Endothelial cell of umbilical vein (primary cell): ENCODE results near the gene POLN. TPM values are rescaled to one million over a fixed set of nuclear protein-coding genes. Genes with fewer than 3 reads are reported as not detected.

Experiments used
- BruUV-seq: library from RNA; stranded (reverse); fragments of 400-500 nt; replicated peaks from 2 replicates; lab custom pipeline; 2021; lab: Mats Ljungman, UMichigan
- CTCF ChIA-PET: fragments of 300-600, 350-600 bp; sonication (Branson Sonifier 250); formaldehyde crosslinking; loops from one replicate; lab custom pipeline; 2021; ENCODE audit warnings: antibody characterized with exemption, inconsistent platforms; lab: Charles Lee
- POLR2A ChIA-PET: fragments of 300-600, 350-600 bp; sonication (Branson Sonifier 250); formaldehyde crosslinking; loops from one replicate; lab custom pipeline; 2021; ENCODE audit warnings: antibody characterized with exemption, inconsistent platforms; lab: Charles Lee
- DNase-seq: peaks from one replicate; pipeline ENCODE4 v3.0.0-alpha.2; 2011; ENCODE audit warnings: low read depth, low spot score
- FAIRE-seq: peaks from 2 replicates; lab custom pipeline; 2011; peaks lifted over from hg19 to GRCh38; lab: Jason Lieb, UNC
- H2AFZ ChIP-seq: 2 replicates; pipeline ENCODE4 v1.6.0; 2012; ENCODE audit warnings: low read depth, low read length, control low read depth, inconsistent platforms
- H3K27ac ChIP-seq: 2 replicates; pipeline ENCODE4 v1.5.1; 2011; ENCODE audit warnings: low read depth, mild to moderate bottlenecking, control low read depth, low read length, moderate library complexity; ENCODE audit not compliant: insufficient read depth
- H3K27me3 ChIP-seq, 2 experiments: 2 replicates each; pipeline versions ENCODE4 v1.6.0 to v1.6.1; 2011; ENCODE audit warnings: low read length in 2 of 2, mixed read lengths in 1 of 2; ENCODE audit not compliant: control insufficient read depth in 2 of 2, insufficient read depth in 2 of 2
- H3K36me3 ChIP-seq, 2 experiments: 2 replicates in 1 of 2; 3 replicates in 1 of 2; pipeline ENCODE4 v1.5.1; 2011; ENCODE audit warnings: low read length in 2 of 2, mild to moderate bottlenecking in 1 of 2, moderate library complexity in 1 of 2; ENCODE audit not compliant: control insufficient read depth in 2 of 2, insufficient read depth in 2 of 2; ENCODE audit errors: extremely low read depth in 1 of 2
- H3K4me1 ChIP-seq: 3 replicates; pipeline ENCODE4 v1.5.1; 2011; ENCODE audit warnings: mild to moderate bottlenecking, low read length; ENCODE audit not compliant: control insufficient read depth, insufficient read depth; ENCODE audit errors: extremely low read depth
- H3K4me2 ChIP-seq: 2 replicates; pipeline ENCODE4 v1.6.1; 2011; ENCODE audit warnings: low read length, control low read depth, mixed read lengths; ENCODE audit not compliant: insufficient read depth
- H3K4me3 ChIP-seq, 3 experiments: fragments of 200-600 bp in 1 of 3; sonication (generic), shearing (Covaris generic) in 1 of 3; replicated peaks in 1 of 3; 2 replicates each; pipeline ENCODE4 v1.5.1; 2011 to 2016; ENCODE audit warnings: control low read depth in 3 of 3, low read length in 3 of 3, mild to moderate bottlenecking in 2 of 3, inconsistent platforms in 1 of 3, low read depth in 1 of 3, moderate library complexity in 1 of 3; ENCODE audit not compliant: insufficient read depth in 1 of 3
- H3K79me2 ChIP-seq: 2 replicates; pipeline ENCODE4 v1.6.0; 2012; ENCODE audit warnings: low read length, inconsistent platforms; ENCODE audit not compliant: control insufficient read depth, insufficient read depth
- H3K9ac ChIP-seq: replicated peaks from 2 replicates; pipeline ENCODE3; 2011; ENCODE audit warnings: low read length, control low read depth; ENCODE audit not compliant: insufficient read depth; ENCODE audit errors: extremely low read depth
- H3K9me1 ChIP-seq: replicated peaks from 3 replicates; pipeline ENCODE4 v1.6.0; 2011; ENCODE audit warnings: mild to moderate bottlenecking, low read length; ENCODE audit not compliant: control insufficient read depth, insufficient read depth; ENCODE audit errors: extremely low read depth
- H3K9me3 ChIP-seq: replicated peaks from 2 replicates; pipeline ENCODE4 v1.5.1; 2012; ENCODE audit warnings: low read length, inconsistent platforms; ENCODE audit not compliant: control insufficient read depth, insufficient read depth
- H4K20me1 ChIP-seq: replicated peaks from 2 replicates; pipeline ENCODE3; 2011; ENCODE audit warnings: mild to moderate bottlenecking, low read length; ENCODE audit not compliant: control insufficient read depth, insufficient read depth; ENCODE audit errors: extremely low read depth
- CTCF ChIP-seq, 2 donors: IDR thresholded peaks; 1 replicate in 1 of 2; 2 replicates in 1 of 2; pipeline ENCODE4 v1.5.1; 2011; ENCODE audit warnings: low read length in 2 of 2, mild to moderate bottlenecking in 2 of 2, moderate library complexity in 2 of 2, control low read depth in 1 of 2, inconsistent platforms in 1 of 2, low read depth in 1 of 2; ENCODE audit not compliant: insufficient read depth in 1 of 2; ENCODE audit errors: extremely low read depth in 1 of 2
- EZH2 ChIP-seq: IDR thresholded peaks from 2 replicates; pipeline ENCODE4 v1.6.1; 2012; ENCODE audit warnings: borderline replicate concordance, low read depth, mild to moderate bottlenecking, moderate library complexity, low read length, inconsistent platforms; ENCODE audit not compliant: severe bottlenecking
- FOS ChIP-seq: IDR thresholded peaks from 2 replicates; pipeline ENCODE4 v1.6.1; 2011; ENCODE audit warnings: mild to moderate bottlenecking, low read length, moderate library complexity, borderline replicate concordance; ENCODE audit not compliant: insufficient read depth
- GATA2 ChIP-seq: IDR thresholded peaks from 2 replicates; pipeline ENCODE4 v1.7.0; 2011; ENCODE audit warnings: low read depth, mild to moderate bottlenecking, moderate library complexity, mixed read lengths, low read length; ENCODE audit not compliant: insufficient read length, insufficient read depth
- JUN ChIP-seq: IDR thresholded peaks from 2 replicates; pipeline ENCODE4 v1.6.1; 2011; ENCODE audit warnings: borderline replicate concordance, low read depth; ENCODE audit not compliant: insufficient read length, insufficient read depth
- MAX ChIP-seq: IDR thresholded peaks from 2 replicates; pipeline ENCODE4 v1.6.1; 2011; ENCODE audit not compliant: insufficient read depth, insufficient read length
- MYC ChIP-seq: IDR thresholded peaks from one replicate; pipeline ENCODE4 v1.6.1; 2011; ENCODE audit warnings: mild to moderate bottlenecking, low read depth, low read length
- POLR2A ChIP-seq: IDR thresholded peaks from 2 replicates; pipeline ENCODE4 v1.6.1; 2012; ENCODE audit warnings: low read depth, mild to moderate bottlenecking, control low read depth, low read length
- POLR2AphosphoS5 ChIP-seq: IDR thresholded peaks from 2 replicates; pipeline ENCODE4 v1.6.1; 2012; ENCODE audit warnings: low read depth, mild to moderate bottlenecking, control low read depth, low read length, moderate library complexity; ENCODE audit not compliant: insufficient read depth
- dilution Hi-C: fragments of 300-500 bp; cut with MboI; formaldehyde crosslinking; loops from one replicate; pipeline ENCODE4 v1.15.0; 2019; ENCODE audit warnings: low sequenced_read_pairs; ENCODE audit not compliant: extremely low pct_ligation_motif_present
- intact Hi-C: fragments of 100-400 bp; cut with micrococcal nuclease; formaldehyde crosslinking; loops from one replicate; pipeline ENCODE4 v1.10.0; 2022
- polyA plus RNA-seq, 4 experiments: library from polyadenylated mRNA; depleted of rRNA in 3 of 4; stranded (reverse) in 3 of 4; unstranded in 1 of 4; fragments of >200 nt; gene quantifications; 2 replicates each; pipeline versions ENCODE4 v1.2.1 to v1.2.3, GENCODE V29; 2011 to 2012; ENCODE audit warnings: missing spikeins in 1 of 4
- total RNA-seq: library from RNA; stranded (reverse); gene quantifications from 2 replicates; pipeline ENCODE4 v1.2.3, GENCODE V29; 2021

POLN gene
- total and polyA plus RNA-seq, 2 donors (not counting 3 experiments of a cell fraction or from before 2014, with no cell fraction given) = 1.3 to 4.2 TPM

GRCh38 chr4:2136726-2137125, 105.2 kb downstream of the POLN start:
- Histone ChIP-seq H3K9me1 (no peaks in the 10 kb centered on the region), H3K9ac (no peak overlapping the region), H3K9me3 (no peaks in the 10 kb centered on the region), H3K27me3 (no peaks in the 10 kb centered on the region), H3K4me3 (no peak overlapping the region), H2AFZ (no peak overlapping the region), H3K4me1 (no peaks in the 10 kb centered on the region), H3K4me2 (no peak overlapping the region), H4K20me1 (no peaks in the 10 kb centered on the region), H3K36me3 (no peaks in the 10 kb centered on the region), H3K79me2 (no peaks in the 10 kb centered on the region), H3K27ac (no peak overlapping the region)
- DNase-seq (no peak), FAIRE-seq (no peak)
- BruUV-seq = no TSS peak
- dilution Hi-C loops (no loop called here), intact Hi-C loops (no loop called here)
- no peak for TF ChIP-seq POLR2AphosphoS5
- no peak for TF ChIP-seq MAX
- TF ChIP-seq GATA2 = no peak
- no peak for TF ChIP-seq FOS
- TF ChIP-seq EZH2 = no peak
- TF ChIP-seq JUN = no peak
- TF ChIP-seq CTCF (IDR thresholded peaks at IDR 0.05; ENCODE audit: extremely low read depth in 1 of 2, insufficient read depth in 1 of 2, low read depth in 1 of 2, low read length in 2 of 2) = no peak
- no peak for TF ChIP-seq POLR2A
- no peak for TF ChIP-seq MYC
- CTCF ChIA-PET = interaction anchor here (1.0 kb wide), 1 partner anchor 35 kb away, joined by 3 read pairs; no protein-coding TSS in a partner anchor
- POLR2A ChIA-PET = no interaction called here
